Prostate gland (tissue), 2 donors: ENCODE results near the gene DAPK1. TPM values are rescaled to one million over a fixed set of nuclear protein-coding genes. Genes with fewer than 3 reads are reported as not detected.
"Not testable (repeated sequence)": the region's sequence is repeated elsewhere in the genome, so short reads cannot be mapped to it uniquely, and the experiment has no call there.

ENCODE experiments used
- DNase-seq: peaks from one replicate; pipeline ENCODE4 v3.0.0-alpha.2; 2019; ENCODE audit warnings: low spot score
- H3K27ac ChIP-seq, 2 donors: fragments of 200-600 bp; sonication (generic); 2 replicates each; pipeline ENCODE4 v1.5.1; 2017 to 2019
- H3K27me3 ChIP-seq: fragments of 200-600 bp; sonication (generic); replicated peaks from 2 replicates; pipeline ENCODE4 v1.5.1; 2019; ENCODE audit not compliant: insufficient read depth
- H3K36me3 ChIP-seq, 2 donors: fragments of 200-600 bp; sonication (generic); 1 replicate in 1 of 2; 2 replicates in 1 of 2; pipeline versions ENCODE4 v1.5.1 to v1.8.1; 2017 to 2019
- H3K4me1 ChIP-seq: fragments of 200-600 bp; sonication (generic); replicated peaks from 2 replicates; pipeline ENCODE4 v1.5.1; 2019
- H3K4me3 ChIP-seq, 2 donors: fragments of 200-600 bp; sonication (generic); 2 replicates each; pipeline ENCODE4 v1.5.1; 2017 to 2019
- H3K9me3 ChIP-seq: fragments of 200-600 bp; sonication (generic); 2 replicates; pipeline ENCODE4 v1.5.1; 2017
- POLR2A ChIP-seq: fragments of 450-650 bp; IDR thresholded peaks from one replicate; pipeline ENCODE4 v1.6.1; 2016; ENCODE audit warnings: antibody characterized with exemption, mild to moderate bottlenecking
- POLR2AphosphoS5 ChIP-seq: sonication (generic); formaldehyde crosslinking; IDR thresholded peaks from one replicate; pipeline ENCODE4 v1.6.1; 2017; ENCODE audit warnings: antibody characterized with exemption
- WGBS: methylation state at CpG from one replicate; pipeline ENCODE4 v1.1.5; 2018; 5-methylcytosine and 5-hydroxymethylcytosine counted together
- intact Hi-C: fragments of 100-400 bp; cut with DNase I; formaldehyde crosslinking; loops from one replicate; pipeline ENCODE4 v1.14.2; 2022
- total RNA-seq, 2 donors: library from RNA; depleted of rRNA; stranded (reverse); fragments of >200 nt; gene quantifications; one replicate each; pipeline ENCODE4 v1.1.0, GENCODE V29; 2016
- TF ChIP-seq, protein P1 (sequence below), 4 experiments: fragments of 200-600 bp in 2 of 4; fragments of 450-650 bp in 2 of 4; sonication (generic) in 2 of 4; IDR thresholded peaks; 1 replicate in 3 of 4; 2 replicates in 1 of 4; pipeline ENCODE4 v1.5.1; 2016 to 2019; ENCODE audit warnings: antibody characterized with exemption in 4 of 4, mild to moderate bottlenecking in 2 of 4, moderate library complexity in 2 of 4

The DAPK1 gene
- total RNA-seq, 2 donors from 2014 or later = 13.9 to 39.1 TPM

DNA sequence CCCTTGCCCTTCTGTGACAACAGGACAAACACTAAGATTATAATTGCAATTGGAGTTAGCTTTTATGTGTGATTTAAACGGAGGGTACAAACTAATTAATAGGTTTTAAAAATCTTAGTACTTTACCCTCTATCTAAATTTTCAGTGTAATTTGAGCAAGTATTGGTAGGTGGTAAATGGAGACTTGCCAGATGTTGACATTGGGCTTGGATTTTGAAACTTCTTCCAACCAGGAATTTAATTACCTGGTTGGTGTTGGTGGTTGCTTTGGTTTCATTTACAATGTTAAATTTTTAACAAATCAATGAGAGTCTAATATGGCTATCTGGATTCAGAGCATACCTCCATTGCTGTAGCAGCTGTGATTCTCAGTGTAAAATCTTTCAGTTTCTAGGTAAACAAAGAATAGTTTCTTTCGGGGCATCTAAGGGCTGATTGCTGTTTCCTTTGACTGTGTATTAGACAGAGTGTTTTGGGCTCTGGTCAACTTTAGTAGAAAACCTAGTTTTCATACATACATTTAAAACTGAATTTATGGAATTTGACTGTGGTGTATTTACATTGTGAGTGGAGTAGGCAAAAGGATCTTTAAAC, 1.9 kb downstream of the DAPK1 start:
- intact Hi-C loops = loop anchor here (2.0 to 5.0 kb wide), 2 partner anchors 155 to 157 kb away; no protein-coding TSS in a partner anchor
- H3K36me3 ChIP-seq = no peaks in the 10 kb centered on the region
- no peak overlapping the region for H3K27ac ChIP-seq
- WGBS = 74% methylated on average over 2 of the region's 2 CpGs
- no peaks in the 10 kb centered on the region for H3K27me3 ChIP-seq
- no peaks in the 10 kb centered on the region for H3K9me3 ChIP-seq
- H3K4me3 ChIP-seq = no peak overlapping the region
- no peak for DNase-seq
- no peak for TF ChIP-seq POLR2A
- no peak for TF ChIP-seq POLR2AphosphoS5
- TF ChIP-seq, protein P1, sequence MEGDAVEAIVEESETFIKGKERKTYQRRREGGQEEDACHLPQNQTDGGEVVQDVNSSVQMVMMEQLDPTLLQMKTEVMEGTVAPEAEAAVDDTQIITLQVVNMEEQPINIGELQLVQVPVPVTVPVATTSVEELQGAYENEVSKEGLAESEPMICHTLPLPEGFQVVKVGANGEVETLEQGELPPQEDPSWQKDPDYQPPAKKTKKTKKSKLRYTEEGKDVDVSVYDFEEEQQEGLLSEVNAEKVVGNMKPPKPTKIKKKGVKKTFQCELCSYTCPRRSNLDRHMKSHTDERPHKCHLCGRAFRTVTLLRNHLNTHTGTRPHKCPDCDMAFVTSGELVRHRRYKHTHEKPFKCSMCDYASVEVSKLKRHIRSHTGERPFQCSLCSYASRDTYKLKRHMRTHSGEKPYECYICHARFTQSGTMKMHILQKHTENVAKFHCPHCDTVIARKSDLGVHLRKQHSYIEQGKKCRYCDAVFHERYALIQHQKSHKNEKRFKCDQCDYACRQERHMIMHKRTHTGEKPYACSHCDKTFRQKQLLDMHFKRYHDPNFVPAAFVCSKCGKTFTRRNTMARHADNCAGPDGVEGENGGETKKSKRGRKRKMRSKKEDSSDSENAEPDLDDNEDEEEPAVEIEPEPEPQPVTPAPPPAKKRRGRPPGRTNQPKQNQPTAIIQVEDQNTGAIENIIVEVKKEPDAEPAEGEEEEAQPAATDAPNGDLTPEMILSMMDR (IDR thresholded peaks at IDR 0.05) = no peak
- H3K4me1 ChIP-seq = peaks cover 3% of the 10 kb centered on the region

DNA sequence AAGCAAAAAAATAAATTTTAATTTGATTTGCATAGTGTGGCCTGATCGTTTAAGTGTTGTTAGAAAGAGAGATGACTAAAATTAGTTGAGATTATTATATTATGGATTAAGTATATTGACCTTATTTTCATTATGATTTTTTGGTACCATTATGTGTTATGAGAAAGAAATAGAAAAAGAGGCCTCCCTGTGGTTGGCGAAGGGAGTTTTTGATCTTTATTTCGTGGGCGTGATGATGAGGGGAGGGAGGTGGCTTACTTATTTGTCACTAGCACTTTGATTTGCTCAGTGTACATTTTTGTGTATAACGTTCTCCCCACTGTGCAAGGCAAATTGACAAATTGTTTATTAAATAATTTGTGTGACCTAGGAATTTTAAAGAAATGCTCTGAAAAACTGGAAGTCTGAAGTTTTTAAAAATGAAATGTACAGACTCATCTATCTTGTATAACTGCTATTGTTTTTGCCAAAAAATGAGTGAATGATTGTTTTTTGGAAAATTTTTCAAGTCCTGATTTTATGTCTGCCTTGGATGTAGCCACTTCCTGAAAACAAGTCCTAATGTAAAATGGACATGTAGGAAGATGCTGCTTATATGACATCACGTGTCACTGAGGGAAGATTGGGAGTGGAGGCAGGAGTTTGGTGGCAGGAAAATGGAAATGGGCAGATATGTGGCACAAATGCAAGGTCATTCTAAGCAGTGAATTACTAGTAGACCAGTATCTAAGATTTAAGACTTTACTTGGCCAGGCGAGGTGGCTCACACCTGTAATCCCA, 3.0 kb downstream of the DAPK1 start:
- Histone ChIP-seq H3K4me3 (no peak overlapping the region), H3K9me3 (no peaks in the 10 kb centered on the region), H3K27ac (no peak overlapping the region), H3K36me3 (no peaks in the 10 kb centered on the region), H3K4me1 (peaks cover 3% of the 10 kb centered on the region), H3K27me3 (no peaks in the 10 kb centered on the region)
- 83% methylated on average over 7 of the region's 7 CpGs for WGBS
- no peak for DNase-seq
- intact Hi-C loops = no loop called here
- TF ChIP-seq POLR2A = no peak
- no peak for TF ChIP-seq POLR2AphosphoS5
- TF ChIP-seq, protein P1 (IDR thresholded peaks at IDR 0.05) = no peak

DNA sequence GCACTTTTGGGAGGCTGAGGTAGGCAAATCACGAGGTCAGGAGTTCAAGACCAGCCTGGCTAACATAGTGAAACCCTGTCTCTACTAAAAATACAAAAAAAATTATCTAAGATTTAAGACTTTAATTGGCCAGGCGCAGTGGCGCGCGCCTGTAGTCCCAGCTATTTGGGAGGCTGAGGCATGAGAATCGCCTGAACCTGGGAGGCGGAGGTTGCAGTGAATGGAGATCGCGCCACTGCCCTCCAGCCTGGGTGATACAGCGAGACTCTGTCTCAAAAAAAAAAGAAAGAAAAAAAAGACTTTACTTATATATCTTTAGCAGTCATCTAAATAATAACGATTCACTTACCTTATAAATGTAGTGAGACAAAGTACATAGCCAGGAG, 3.6 kb downstream of the DAPK1 start:
- WGBS = 82% methylated on average over 11 of the region's 11 CpGs
- H3K27me3 ChIP-seq, DNase-seq, H3K27ac ChIP-seq, H3K9me3 ChIP-seq, H3K4me3 ChIP-seq, H3K4me1 ChIP-seq, H3K36me3 ChIP-seq, intact Hi-C loops: not testable (repeated sequence)

DNA sequence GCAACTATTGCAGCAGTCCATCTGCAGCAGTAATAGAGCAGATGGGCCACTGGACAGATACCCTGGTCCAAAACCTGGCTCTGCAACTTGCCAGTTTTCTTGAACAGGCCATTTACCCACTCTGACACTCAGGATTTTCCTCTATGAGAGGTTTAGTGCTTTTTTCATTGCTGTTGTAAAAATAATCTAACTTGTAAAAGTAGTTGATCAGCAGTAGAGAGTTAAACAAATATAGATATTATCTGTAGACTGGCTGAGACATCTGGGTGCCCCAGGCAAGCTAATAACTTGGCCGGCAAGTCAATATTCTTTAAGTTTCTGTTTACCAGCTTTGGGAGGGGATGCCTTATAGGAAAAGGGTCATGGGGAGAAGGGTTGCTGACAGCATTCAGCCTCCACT, 4.1 kb downstream of the DAPK1 start:
- Histone ChIP-seq H3K9me3 (no peaks in the 10 kb centered on the region), H3K36me3 (no peaks in the 10 kb centered on the region), H3K27ac (no peak overlapping the region), H3K27me3 (no peaks in the 10 kb centered on the region), H3K4me3 (no peak overlapping the region), H3K4me1 (peaks cover 3% of the 10 kb centered on the region)
- WGBS = 19% methylated on average over 1 of the region's 1 CpG
- intact Hi-C loops = no loop called here
- DNase-seq = no peak
- TF ChIP-seq, protein P1 (IDR thresholded peaks at IDR 0.05) = no peak
- TF ChIP-seq POLR2AphosphoS5 = peak; percentile 25

DNA sequence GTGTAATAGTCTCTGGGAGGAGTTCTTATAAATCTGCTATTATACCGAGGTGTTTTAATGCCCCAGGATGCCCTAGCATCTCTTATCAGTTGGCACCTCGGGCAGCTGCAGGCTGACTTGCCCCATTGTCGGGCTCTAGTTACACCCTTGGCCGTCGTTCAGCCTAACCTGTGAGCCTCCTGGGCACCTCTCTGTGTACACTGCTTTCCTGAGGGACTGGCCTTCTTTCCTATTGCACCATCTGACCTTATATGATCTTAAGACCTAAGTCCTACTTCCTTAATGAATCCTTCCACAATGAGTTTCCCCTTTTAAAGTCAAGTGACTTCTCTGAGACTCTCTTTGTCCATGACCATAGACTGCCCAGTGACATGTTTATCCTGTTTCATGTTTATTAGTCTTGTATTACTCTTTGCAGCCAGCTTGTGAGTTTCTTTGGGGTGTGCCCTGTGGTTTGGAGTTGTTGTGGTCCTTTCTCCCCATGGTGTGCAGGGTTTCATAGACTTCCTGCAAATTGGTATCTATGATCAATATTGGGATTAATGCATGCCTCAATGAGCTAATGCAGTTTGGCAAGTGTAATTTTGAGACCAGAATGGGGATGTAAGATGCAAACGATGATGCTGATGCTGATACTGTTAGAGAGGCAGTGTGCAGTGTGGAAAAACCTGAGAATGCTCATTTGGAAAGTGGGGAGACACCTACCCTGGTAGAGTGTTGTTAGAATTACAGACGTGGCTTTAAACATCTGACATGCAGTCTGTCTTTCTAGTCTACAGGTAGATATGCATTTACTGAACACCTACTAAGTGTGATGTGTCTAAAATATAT, 4.9 kb downstream of the DAPK1 start:
- DNase-seq = no peak
- intact Hi-C loops = no loop called here
- 50% methylated on average over 7 of the region's 7 CpGs for WGBS
- Histone ChIP-seq H3K4me1 (peaks cover 3% of the 10 kb centered on the region), H3K36me3 (no peaks in the 10 kb centered on the region), H3K27me3 (no peaks in the 10 kb centered on the region), H3K9me3 (no peaks in the 10 kb centered on the region), H3K4me3 (no peak overlapping the region), H3K27ac (no peak overlapping the region)
- TF ChIP-seq POLR2AphosphoS5 (no peak), POLR2A (no peak)
- TF ChIP-seq, protein P1 (IDR thresholded peaks at IDR 0.05) = no peak
